SK-N-MC (cell line): ENCODE results near the gene GSK3A.

ENCODE experiments used
- EZH2 ChIP-seq: fragments of 200-600 bp; sonication (generic); IDR thresholded peaks from one replicate; pipeline ENCODE4 v1.6.1; 2017; ENCODE audit warnings: antibody characterized with exemption
- POLR2AphosphoS5 ChIP-seq: IDR thresholded peaks from 2 replicates; pipeline ENCODE4 v1.6.1; 2012; ENCODE audit warnings: mild to moderate bottlenecking, low read depth, low read length, borderline replicate concordance

GRCh38 chr19:42216653-42217519, 25.5 kb downstream of the GSK3A start:
- no peak for TF ChIP-seq POLR2AphosphoS5
- no peak for TF ChIP-seq EZH2
